Measurements from ENCODE around the gene KDM5C.

GRCh38 chrX:53155512-53156206 lies 69.3 kb downstream of the KDM5C start:
- no peak for TF ChIP-seq GATA2 (IDR thresholded peaks at IDR 0.05; ENCODE audit: low read depth, low read length)
- no peak for TF ChIP-seq GATA3 (IDR thresholded peaks at IDR 0.05; ENCODE audit: low read depth, low read length)

Measured in SH-SY5Y (cell line).